Fibroblast of lung (primary cell): ENCODE results near the gene CSTB. TPM values are rescaled to one million over a fixed set of nuclear protein-coding genes. Genes with fewer than 3 reads are reported as not detected.
"Not testable (repeated sequence)": the region's sequence is repeated elsewhere in the genome, so short reads cannot be mapped to it uniquely, and the experiment has no call there.

Experiments used
- DNase-seq, 2 donors: peaks; one replicate each; pipeline versions ENCODE4 v3.0.0 to v3.0.0-alpha.2; 2010; ENCODE audit warnings: low read depth in 2 of 2
- H2AFZ ChIP-seq: 2 replicates; pipeline ENCODE4 v1.5.1; 2012; ENCODE audit warnings: low read length, control low read depth, inconsistent platforms
- H3K27ac ChIP-seq: 2 replicates; pipeline ENCODE4 v1.5.1; 2011; ENCODE audit warnings: low read length, control low read depth; ENCODE audit not compliant: insufficient read depth
- H3K27me3 ChIP-seq: 2 replicates; pipeline ENCODE4 v1.5.1; 2011; ENCODE audit warnings: mild to moderate bottlenecking, low read length; ENCODE audit not compliant: control insufficient read depth, insufficient read depth
- H3K36me3 ChIP-seq: 2 replicates; pipeline ENCODE4 v1.5.1; 2011; ENCODE audit warnings: low read length; ENCODE audit not compliant: control insufficient read depth, insufficient read depth
- H3K4me1 ChIP-seq: 2 replicates; pipeline ENCODE4 v1.5.1; 2011; ENCODE audit warnings: low read length; ENCODE audit not compliant: control insufficient read depth, insufficient read depth; ENCODE audit errors: extremely low read depth
- H3K4me2 ChIP-seq: 2 replicates; pipeline ENCODE4 v1.5.1; 2011; ENCODE audit warnings: low read length, control low read depth; ENCODE audit not compliant: insufficient read depth; ENCODE audit errors: extremely low read depth
- H3K4me3 ChIP-seq, 4 experiments: fragments of 200-600 bp in 1 of 4; sonication (generic) in 1 of 4; replicated peaks in 1 of 4; 2 replicates each; pipeline ENCODE4 v1.5.1; 2011 to 2016; ENCODE audit warnings: low read length in 4 of 4, low read depth in 3 of 4, mild to moderate bottlenecking in 3 of 4, control low read depth in 2 of 4, inconsistent platforms in 1 of 4, mixed read lengths in 1 of 4; ENCODE audit not compliant: insufficient read depth in 1 of 4; ENCODE audit errors: control extremely low read depth in 1 of 4
- H3K79me2 ChIP-seq: 2 replicates; pipeline ENCODE4 v1.5.1; 2012; ENCODE audit warnings: mild to moderate bottlenecking, low read length, inconsistent platforms; ENCODE audit not compliant: control insufficient read depth, insufficient read depth
- H3K9ac ChIP-seq: 2 replicates; pipeline ENCODE4 v1.5.1; 2011; ENCODE audit warnings: mild to moderate bottlenecking, low read length, control low read depth; ENCODE audit not compliant: insufficient read depth
- H3K9me3 ChIP-seq: 2 replicates; pipeline ENCODE4 v1.5.1; 2012; ENCODE audit warnings: low read depth, low read length; ENCODE audit not compliant: control insufficient read depth, insufficient read depth
- H4K20me1 ChIP-seq: 2 replicates; pipeline ENCODE4 v1.5.1; 2011; ENCODE audit warnings: low read length; ENCODE audit not compliant: control insufficient read depth, insufficient read depth; ENCODE audit errors: extremely low read depth
- EZH2 ChIP-seq: IDR thresholded peaks from 2 replicates; pipeline ENCODE4 v1.5.1; 2012; ENCODE audit warnings: low read length, control low read depth, mild to moderate bottlenecking; ENCODE audit errors: missing control alignments
- polyA minus RNA-seq: library from RNA; depleted of rRNA, polyadenylated mRNA; stranded (reverse); fragments of >200 nt; gene quantifications from 2 replicates; pipeline ENCODE4 v1.2.3, GENCODE V29; 2011; ENCODE audit warnings: low replicate concordance
- polyA plus RNA-seq, 2 donors: library from polyadenylated mRNA; depleted of rRNA in 1 of 2; stranded (reverse) in 1 of 2; unstranded in 1 of 2; fragments of >200 nt; gene quantifications; 2 replicates each; pipeline ENCODE4 v1.2.1, GENCODE V29; 2011 to 2012; ENCODE audit warnings: missing spikeins in 1 of 2
- total RNA-seq: library from RNA; depleted of rRNA; stranded (reverse); fragments of >200 nt; gene quantifications from 2 replicates; pipeline ENCODE4 v1.2.1, GENCODE V29; 2014
- TF ChIP-seq, protein P1 (sequence below), 2 donors: IDR thresholded peaks in 1 of 2; conservative IDR thresholded peaks in 1 of 2; 1 replicate in 1 of 2; 2 replicates in 1 of 2; pipeline ENCODE4 v1.5.1; 2011 to 2012; ENCODE audit warnings: low read length in 2 of 2, control low read depth in 1 of 2, inconsistent platforms in 1 of 2, low read depth in 1 of 2, mild to moderate bottlenecking in 1 of 2

Gene CSTB, protein sequence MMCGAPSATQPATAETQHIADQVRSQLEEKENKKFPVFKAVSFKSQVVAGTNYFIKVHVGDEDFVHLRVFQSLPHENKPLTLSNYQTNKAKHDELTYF
- 9.8 and 24.8 TPM in 2 replicates for total RNA-seq
- 72.5 and 120 TPM in 2 replicates for polyA plus RNA-seq
- 94.6 and 141 TPM in 2 replicates for polyA plus RNA-seq (2012)
- polyA minus RNA-seq = 22.9 and 26.3 TPM in 2 replicates

DNA sequence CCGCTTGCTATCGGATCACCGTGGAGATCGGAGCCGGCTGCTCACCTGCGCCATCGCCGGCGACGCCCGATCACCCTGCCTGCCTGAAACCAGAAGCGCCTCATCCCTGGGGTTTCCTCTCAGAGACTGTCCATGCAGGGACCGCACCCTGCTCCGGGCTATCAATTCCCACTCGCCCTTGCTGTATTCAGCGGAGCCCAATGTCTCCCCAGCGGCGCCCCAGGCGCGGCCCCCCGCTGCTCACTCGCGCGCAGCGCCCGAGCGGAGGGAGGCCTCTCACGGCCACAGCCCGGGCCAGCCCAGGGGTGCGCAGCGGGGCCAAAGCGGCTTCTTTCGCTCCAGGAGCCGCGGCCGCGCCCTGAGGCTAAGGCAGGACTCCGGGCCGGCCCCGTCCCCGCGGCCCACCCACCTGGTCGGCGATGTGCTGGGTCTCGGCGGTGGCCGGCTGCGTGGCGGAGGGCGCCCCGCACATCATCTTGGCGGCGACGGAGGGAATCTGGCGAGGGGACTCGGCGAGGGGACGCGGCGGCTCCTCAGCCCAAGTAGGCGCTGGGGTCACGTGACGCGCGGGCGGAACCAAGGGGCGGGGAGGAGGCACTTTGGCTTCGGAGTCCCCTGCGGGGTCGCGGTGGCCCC is at the start of gene CSTB:
CSTB (minus strand) TSS at position 514 of the 636 bp plus-strand sequence; CDS start at position 475, 39 bp downstream.
- Histone ChIP-seq H3K4me2 (peak within 1 kb of the TSS; percentile 94), H4K20me1 (no peaks in the 10 kb centered on the region), H3K27me3 (no peaks in the 10 kb centered on the region), H3K9ac (peak within 1 kb of the TSS; percentile 82), H2AFZ (peak within 1 kb of the TSS; percentile 65), H3K27ac (peak within 1 kb of the TSS; percentile 68), H3K36me3 (peaks cover 11% of the 10 kb centered on the region), H3K4me3 (peak within 1 kb of the TSS; percentile 87 to 93 (median 89)), H3K9me3 (no peaks in the 10 kb centered on the region), H3K79me2 (peaks cover 21% of the 10 kb centered on the region), H3K4me1 (no peaks in the 10 kb centered on the region)
- TF ChIP-seq EZH2 = no peak
- peak; percentile 50 to 55 for DNase-seq

DNA sequence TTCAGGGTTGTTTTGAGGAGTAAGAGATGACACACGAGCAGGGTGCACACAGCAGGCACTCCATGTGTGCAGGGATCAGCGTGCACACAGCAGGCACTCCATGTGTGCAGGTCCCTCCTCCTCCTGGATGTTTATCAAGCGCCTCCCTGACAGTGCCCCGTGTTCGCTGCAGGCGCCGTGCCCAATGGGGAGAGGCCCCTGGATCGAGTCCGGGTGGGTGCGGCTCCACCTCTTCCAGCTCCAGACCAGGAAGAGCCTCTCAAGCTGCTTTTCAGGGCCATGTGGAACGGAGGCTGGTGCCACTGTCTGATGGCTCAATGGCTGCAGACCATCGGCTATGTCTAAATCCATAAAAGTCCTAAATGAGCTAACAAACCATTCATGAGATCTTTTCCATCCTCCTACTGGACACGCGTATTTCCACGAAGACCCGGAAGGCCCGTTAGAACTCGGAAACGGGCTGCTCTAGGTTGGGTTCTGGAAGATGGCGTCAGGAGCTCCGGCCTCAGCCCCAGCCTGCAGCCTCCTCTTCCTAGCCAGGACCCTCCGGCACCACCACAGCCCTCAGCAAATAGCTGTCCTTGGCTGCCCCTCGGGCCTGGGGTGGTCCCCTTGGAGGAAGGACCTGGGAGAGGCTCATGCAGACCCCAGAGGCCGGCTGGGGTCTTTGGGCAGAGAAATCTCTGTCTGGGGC is 49.3 kb upstream of the CSTB start:
- Histone ChIP-seq H3K79me2 (no peaks in the 10 kb centered on the region), H3K9me3 (no peaks in the 10 kb centered on the region), H3K4me1 (no peaks in the 10 kb centered on the region), H3K36me3 (no peaks in the 10 kb centered on the region), H3K27ac (no peak overlapping the region), H4K20me1 (no peaks in the 10 kb centered on the region), H3K27me3 (peaks cover 2% of the 10 kb centered on the region), H3K9ac (no peak overlapping the region), H3K4me2 (no peak overlapping the region), H3K4me3 (no peak overlapping the region), H2AFZ (no peak overlapping the region)
- DNase-seq = no peak
- TF ChIP-seq, protein P1, sequence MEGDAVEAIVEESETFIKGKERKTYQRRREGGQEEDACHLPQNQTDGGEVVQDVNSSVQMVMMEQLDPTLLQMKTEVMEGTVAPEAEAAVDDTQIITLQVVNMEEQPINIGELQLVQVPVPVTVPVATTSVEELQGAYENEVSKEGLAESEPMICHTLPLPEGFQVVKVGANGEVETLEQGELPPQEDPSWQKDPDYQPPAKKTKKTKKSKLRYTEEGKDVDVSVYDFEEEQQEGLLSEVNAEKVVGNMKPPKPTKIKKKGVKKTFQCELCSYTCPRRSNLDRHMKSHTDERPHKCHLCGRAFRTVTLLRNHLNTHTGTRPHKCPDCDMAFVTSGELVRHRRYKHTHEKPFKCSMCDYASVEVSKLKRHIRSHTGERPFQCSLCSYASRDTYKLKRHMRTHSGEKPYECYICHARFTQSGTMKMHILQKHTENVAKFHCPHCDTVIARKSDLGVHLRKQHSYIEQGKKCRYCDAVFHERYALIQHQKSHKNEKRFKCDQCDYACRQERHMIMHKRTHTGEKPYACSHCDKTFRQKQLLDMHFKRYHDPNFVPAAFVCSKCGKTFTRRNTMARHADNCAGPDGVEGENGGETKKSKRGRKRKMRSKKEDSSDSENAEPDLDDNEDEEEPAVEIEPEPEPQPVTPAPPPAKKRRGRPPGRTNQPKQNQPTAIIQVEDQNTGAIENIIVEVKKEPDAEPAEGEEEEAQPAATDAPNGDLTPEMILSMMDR (conservative IDR thresholded peaks at IDR 0.05 in 1 of 2, IDR thresholded peaks at IDR 0.05 in 1 of 2; ENCODE audit: low read depth in 1 of 2, low read length in 2 of 2) = no peak
- no peak for TF ChIP-seq EZH2

DNA sequence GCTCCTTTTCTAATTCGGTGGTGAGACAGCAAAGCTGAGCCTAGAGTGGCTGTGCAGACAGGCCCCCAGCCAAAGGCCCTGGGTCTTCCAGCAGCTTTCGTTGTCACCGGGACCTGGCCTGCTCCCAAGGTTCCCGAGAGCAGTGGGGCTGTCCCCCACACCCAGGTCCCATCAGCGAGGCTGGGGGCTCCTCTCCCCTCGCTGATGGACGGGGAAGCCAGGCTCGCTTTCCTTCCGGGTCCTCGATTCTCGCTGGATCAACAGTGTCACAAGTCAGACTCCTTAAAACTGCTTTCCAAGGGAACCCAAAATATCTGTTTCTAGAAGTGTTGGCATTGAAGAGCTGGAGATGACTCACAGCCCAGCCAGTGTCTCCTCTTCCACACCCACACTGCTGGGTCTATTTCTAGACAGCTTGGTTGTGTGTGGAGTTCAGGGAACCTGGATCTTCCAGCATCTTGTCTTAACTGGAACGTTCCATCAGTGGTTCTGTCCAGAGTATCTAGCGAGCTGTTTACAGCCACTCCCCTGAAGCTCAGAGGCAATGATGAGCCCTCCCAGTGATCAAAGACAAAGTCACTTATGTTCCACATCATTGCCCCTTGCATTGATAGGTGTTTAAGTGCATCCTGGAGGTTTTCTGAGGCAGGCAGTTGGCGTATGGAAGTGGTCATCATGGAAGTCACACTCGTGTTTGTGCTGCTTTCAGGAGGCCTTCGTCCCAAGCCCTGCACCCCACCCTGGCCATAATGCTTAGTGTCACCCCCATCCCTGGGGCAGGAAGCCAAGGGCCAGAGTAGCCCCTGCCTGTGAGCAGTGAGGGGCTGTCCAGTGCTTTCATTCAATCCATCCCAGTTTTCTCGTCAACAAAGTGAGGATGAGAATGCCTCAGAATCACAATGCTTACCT is 48.5 kb upstream of the CSTB start:
- Histone ChIP-seq H4K20me1 (no peaks in the 10 kb centered on the region), H3K4me2 (no peak overlapping the region), H3K36me3 (no peaks in the 10 kb centered on the region), H3K79me2 (no peaks in the 10 kb centered on the region), H3K27ac (no peak overlapping the region), H3K9ac (no peak overlapping the region), H3K4me3 (no peak overlapping the region), H3K9me3 (no peaks in the 10 kb centered on the region), H3K4me1 (no peaks in the 10 kb centered on the region), H2AFZ (no peak overlapping the region), H3K27me3 (peaks cover under 1% of the 10 kb centered on the region)
- TF ChIP-seq, protein P1 (conservative IDR thresholded peaks at IDR 0.05 in 1 of 2, IDR thresholded peaks at IDR 0.05 in 1 of 2; ENCODE audit: low read depth in 1 of 2, low read length in 2 of 2) = no peak
- peak; percentile 33 to 62 for DNase-seq

DNA sequence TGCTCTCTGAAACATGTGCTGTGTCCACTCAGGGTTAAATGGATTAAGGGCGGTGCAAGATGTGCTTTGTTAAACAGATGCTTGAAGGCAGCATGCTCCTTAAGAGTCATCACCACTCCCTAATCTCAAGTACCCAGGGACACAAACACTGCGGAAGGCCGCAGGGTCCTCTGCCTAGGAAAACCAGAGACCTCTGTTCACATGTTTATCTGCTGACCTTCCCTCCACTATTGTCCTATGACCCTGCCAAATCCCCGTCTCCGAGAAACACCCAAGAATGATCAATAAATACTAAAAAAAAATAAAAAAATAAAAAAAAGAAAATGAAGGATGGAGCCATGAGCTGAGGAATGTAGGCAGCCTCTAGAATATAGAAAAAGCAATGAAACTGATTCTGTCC is 46.6 kb upstream of the CSTB start:
- H3K4me3 ChIP-seq, H3K9me3 ChIP-seq, DNase-seq, H3K79me2 ChIP-seq, H3K27me3 ChIP-seq, H3K9ac ChIP-seq, H3K4me2 ChIP-seq, H3K27ac ChIP-seq, H3K4me1 ChIP-seq, H2AFZ ChIP-seq, H4K20me1 ChIP-seq, H3K36me3 ChIP-seq: not testable (repeated sequence)

DNA sequence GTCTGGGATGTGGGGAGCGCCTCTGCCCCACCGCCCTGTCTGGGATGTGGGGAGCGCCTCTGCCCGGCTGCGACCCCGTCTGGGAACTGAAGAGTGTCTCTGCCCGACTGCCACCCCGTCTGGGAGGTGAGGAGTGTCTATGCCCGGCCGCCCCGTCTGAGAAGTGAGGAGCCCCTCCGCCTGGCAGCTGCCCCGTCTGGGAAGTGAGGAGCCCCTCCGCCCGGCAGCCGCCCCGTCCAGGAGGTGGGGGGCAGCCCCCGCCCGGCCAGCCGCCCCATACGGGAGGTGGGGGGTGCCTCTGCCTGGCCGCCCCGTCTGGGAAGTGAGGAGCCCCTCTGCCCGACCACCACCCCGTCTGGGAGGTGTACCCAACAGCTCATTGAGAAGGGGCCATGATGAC is 46.1 kb upstream of the CSTB start:
- not testable (repeated sequence) for H3K9ac ChIP-seq, H3K27ac ChIP-seq, H3K9me3 ChIP-seq, DNase-seq, H3K27me3 ChIP-seq, H3K4me3 ChIP-seq, H3K36me3 ChIP-seq, H4K20me1 ChIP-seq, H3K4me2 ChIP-seq, H3K4me1 ChIP-seq, H3K79me2 ChIP-seq, H2AFZ ChIP-seq
